Measurements from ENCODE around the gene ANAPC5.
A peak's percentile ranks its signal among the peaks of the same experiment; 100 is the strongest.
"Not testable (repeated sequence)": the region's sequence is repeated elsewhere in the genome, so short reads cannot be mapped to it uniquely, and the experiment has no call there.

ANAPC5 gene

DNA sequence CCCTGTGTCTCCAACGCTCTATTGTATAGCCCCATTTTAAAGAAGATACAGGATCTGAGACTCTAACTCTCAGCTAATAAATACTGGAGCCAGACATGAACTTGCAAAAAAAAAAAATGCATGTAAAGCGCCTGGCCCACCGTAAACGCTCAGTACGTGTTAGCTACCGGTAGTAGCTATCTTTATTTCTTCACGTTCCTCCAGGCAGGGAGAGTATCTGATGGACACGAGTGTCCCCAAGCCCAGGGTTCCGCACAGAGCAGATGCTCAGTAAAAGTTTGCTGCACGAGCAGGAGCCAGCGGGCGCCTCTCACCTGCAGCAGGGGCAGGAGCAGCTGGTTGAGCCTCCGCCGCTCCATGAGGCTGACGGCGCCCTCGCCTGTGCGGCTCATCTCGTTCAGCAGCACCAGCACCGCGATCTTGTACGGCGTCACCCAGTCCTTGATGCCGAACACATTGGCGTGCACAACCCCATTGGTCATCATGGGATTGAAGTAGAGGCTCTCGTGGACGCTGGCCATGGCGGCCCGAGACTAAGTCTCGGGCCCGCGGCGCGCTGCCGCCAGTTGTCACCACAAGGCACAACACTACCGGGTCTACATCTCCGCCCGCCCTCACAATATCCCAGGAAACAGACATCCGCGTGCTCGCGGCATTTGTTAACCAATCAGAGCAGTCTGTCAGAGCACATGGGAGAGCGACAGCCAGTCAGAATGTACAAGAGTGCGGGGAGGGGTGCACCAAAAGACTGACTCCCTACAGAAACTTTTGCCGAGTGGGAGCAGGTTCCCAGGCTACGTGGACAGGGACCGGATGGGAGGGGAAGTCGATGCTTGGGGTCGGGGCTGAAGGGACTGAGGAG lies at the start of gene ANAPC5:
Gene ANAPC5 (minus strand): TSS at position 592 of the 862 bp plus-strand sequence. CDS start 71 bp downstream, at position 521.
- peak; percentile 95 for DNase-seq

- DNase-seq, result peak; percentile 65
These were observed 48.3 kb upstream of the ANAPC5 start for GRCh38 chr12:121400332-121401139.

DNA sequence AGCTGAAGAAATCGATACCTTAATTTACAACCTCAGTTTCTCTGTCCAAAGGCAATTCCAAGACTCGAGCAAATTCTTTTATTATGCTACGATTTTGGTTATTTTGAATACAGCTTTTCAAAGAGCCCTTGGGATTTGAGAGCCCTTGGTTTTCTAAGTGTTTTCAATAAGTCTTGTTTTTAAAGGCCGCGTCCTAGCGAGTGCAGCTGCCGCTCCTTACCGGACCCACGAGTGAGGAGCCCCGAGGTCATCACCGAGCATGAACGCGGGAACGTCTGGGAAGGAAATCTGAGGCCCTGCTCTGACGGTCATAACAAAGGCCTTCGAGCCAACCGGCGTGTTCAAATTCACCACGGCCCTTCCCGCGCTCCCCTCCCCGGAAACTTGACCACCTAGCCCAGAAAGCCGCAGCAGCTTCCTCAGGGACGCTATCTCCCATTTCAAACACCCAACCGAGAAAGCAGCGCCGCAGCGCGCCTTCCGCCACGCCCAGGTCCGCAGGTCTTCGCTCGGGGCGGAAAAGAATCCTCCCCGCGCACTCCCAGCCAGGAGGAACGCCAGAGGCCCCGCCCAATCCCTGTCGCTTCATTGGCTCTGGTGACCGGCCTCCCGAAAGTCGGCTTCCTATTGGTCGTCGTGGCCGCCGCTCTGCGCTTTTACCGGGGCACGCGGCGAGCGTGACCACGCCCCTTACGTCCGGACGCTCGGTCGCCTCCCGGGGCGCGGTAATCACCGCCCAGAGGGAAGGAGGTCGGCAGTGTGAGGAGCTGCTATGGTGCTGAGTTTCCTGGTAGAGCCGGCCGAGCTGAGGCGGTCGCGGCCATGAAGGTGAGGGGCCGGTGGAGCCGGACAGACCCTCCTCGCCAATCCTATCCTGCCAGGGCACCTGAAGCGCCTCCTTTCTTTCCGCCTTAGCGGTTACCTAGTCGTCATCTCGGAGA lies 47.5 kb upstream of the ANAPC5 start, which contains the start of gene RNF34:
Gene RNF34 (plus strand): TSS at position 728 of the 941 bp plus-strand sequence. CDS start 95 bp downstream, at position 823.
- peak; percentile 98 for DNase-seq

DNA sequence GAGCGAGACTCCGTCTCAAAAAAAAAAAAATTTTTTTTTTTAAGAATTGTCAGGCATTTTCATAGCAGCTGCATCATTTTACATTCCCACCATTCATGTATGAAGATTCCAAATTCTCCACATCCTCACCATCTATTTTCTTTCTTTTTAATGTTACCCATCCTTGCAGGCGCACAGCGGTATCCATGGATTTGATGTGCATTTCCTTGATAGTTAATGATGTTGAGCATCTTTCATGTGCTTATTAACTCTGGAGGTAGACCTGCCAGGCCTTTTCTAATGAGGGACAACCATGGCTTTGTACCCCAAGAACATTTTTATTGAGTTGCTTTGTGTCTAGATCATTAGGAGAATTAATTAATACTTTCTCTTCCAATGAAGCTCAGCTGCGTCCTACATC lies 46.1 kb upstream of the ANAPC5 start:
- no peak for DNase-seq

DNA sequence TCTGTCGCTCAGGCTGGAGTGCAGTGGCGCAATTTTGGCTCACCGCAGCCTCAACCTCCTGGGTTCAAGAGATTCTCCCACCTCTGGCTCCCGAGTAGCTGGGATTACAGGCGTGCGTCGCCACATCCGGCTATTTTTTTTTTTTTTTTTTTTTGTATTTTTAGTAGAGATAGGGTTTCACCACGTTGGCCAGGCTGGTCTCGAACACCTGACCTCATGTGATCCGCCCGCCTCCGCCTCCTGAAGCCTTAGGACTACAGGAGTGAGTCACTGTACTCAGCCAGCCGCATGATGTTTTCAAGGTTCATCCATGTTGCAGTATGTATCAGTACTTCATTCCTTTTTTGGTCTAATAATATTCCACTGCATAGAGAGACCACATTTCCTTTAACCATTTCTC lies 45.3 kb upstream of the ANAPC5 start:
- no peak for DNase-seq

DNA sequence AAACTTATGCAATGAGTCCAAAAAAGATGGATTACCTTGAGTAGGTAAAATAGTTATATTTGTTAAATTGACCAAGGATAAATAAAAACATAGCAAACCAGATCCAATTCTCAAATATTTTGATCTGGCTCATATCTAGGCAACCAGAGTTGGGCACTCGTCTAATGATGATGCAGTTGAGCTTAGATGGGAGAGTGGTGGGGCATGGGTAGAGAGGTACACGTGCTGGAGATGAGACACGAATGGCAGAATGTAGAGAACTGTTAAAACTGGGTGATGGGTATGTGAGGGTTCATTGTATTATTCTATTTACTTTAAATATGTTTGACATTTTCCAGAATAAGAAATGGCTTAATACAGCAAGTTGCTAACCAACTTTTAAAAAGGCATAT lies 40.1 kb upstream of the ANAPC5 start:
- DNase-seq, result no peak

GRCh38 chr12:121391619-121392324 lies 39.6 kb upstream of the ANAPC5 start:
- peak; percentile 50 for DNase-seq

- no peak for DNase-seq
These were observed 38.6 kb upstream of the ANAPC5 start for GRCh38 chr12:121390856-121391255.

DNA sequence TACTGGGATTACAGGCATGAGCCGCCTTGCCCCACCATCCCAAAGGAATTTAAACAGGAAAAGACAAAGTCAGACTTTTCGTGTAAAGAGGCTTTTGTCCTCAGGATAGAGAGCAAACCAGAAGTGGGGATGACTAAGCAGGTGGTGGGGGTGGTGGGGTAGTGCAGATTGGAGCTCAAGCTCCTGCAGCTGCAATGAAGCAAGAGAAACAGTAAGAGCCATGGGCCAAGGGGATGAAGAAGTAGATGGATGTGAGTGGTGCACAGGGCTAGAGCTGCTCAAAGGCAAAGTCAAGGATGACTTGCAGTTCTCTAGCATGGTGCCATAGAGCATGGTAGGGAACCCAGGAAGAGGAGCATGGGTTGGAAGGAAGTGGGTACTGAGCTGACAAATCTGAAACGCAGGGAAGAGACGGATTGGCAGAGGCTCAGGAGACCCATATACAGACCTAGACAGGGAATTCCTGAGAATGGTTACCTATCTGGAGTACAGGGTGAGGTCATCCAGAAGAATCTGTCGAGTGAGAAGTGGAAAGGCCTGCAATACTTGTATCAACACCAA lies 36.3 kb upstream of the ANAPC5 start:
- DNase-seq, result no peak

- DNase-seq, result not testable (repeated sequence)
These were observed 32.7 kb upstream of the ANAPC5 start for GRCh38 chr12:121384891-121385290.

DNA sequence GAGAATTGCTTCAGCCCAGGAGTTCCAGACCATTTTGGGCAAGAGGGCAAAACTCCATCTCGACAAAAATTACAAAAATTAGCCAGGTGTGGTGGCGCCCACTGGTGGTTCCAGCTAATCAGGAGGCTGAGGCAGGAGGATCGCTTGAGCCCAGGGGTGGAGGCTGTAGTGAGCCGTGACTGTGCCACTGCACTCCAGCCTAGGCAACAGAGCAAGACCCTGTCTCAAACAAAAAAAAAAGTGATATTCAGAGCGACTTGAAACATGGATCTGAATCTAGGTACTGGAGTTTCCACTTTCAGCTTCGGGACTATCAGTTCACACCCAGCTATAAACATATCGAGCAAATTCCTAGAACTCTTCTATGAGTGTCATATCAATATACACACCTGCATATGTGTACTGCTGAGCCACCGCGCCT lies 31.4 kb upstream of the ANAPC5 start:
- no peak for DNase-seq

- DNase-seq, result no peak
These were observed 27.7 kb upstream of the ANAPC5 start for GRCh38 chr12:121379945-121380344.

DNA sequence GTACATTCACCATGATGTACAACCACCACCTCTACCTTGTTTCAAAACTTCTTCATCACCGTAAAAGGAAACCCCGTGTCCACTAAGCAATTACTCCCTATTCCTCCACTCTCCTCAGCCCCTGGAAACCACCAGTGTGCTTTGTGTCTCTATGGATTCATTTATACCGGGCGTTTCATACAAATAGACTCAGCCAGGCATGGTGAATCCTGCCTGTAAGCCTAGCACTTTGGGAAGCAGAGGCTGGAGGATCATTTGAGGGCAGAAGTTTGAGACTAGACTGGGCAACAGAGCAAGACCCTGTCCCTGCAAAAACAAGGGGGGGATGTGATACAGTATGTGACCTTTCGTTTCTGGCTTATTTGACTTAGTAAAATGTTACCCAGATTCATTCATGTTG lies 26.5 kb upstream of the ANAPC5 start:
- DNase-seq, result no peak

GRCh38 chr12:121376754-121377697 lies 24.8 kb upstream of the ANAPC5 start:
- DNase-seq, result no peak

DNA sequence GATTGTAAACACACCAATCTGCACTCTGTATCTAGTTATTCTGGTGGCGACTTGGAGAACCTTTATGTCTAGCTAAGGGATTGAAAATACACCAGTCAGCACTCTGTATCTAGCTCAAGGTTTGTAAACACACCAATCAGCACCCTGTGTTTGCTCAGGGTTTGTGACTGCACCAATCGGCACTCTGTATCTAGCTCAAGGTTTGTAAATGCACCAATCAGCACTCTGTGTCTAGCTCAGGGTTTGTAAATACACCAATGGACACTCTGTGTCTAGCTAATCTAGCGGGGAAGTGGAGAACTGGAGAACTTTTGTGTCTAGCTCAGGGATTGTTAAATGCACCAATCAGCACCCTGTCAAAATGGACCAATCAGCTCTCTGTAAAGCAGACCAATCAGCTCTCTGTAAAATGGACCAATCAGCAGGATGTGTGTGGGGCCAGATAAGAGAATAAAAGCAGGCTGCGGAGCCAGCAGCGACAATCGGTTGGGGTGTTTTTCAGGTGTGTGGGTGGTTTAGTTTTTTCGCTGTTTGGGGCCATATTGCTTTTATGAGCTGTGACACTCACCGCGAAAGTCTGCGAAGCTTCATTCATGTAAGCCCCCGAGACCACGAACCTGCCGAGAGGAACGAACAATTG lies 22.9 kb upstream of the ANAPC5 start:
- DNase-seq, result not testable (repeated sequence)

GRCh38 chr12:121374336-121374735 lies 22.1 kb upstream of the ANAPC5 start:
- DNase-seq, result not testable (repeated sequence)

- no peak for DNase-seq
These were observed 21.5 kb upstream of the ANAPC5 start for GRCh38 chr12:121373755-121374154.

- no peak for DNase-seq
These were observed 19.2 kb upstream of the ANAPC5 start for GRCh38 chr12:121371404-121371803.

- no peak for DNase-seq
These were observed 13.8 kb upstream of the ANAPC5 start for GRCh38 chr12:121366063-121366459.

Data from CD4-positive, alpha-beta T cell treated with Interleukin-21 for 1 hour (primary cell).